Measurements from ENCODE around the gene RASD2. TPM values are rescaled to one million over a fixed set of nuclear protein-coding genes. Genes with fewer than 3 reads are reported as not detected.

Gene RASD2
- total and polyA plus RNA-seq, 9 donors, result 0.24 to 4.4 (median 2.8) TPM

- no peaks in the 10 kb centered on the region for H3K9me3 ChIP-seq
- H3K27ac ChIP-seq, result no peak overlapping the region
- H3K36me3 ChIP-seq, result no peaks in the 10 kb centered on the region
- DNase-seq, result no peak
- intact Hi-C loops (cut with DNase I), result no loop called here
- 75 to 77% (median 76%) methylated on average over 13 of the region's 13 CpGs for WGBS, 3 donors
- H3K4me1 ChIP-seq (ENCODE audit: insufficient read depth), result peaks cover 4% of the 10 kb centered on the region
- TF ChIP-seq CTCF (IDR thresholded peaks at IDR 0.05), result no peak
- no peak for TF ChIP-seq POLR2A (IDR thresholded peaks at IDR 0.05)
- no peak for TF ChIP-seq EP300 (IDR thresholded peaks at IDR 0.05)
- H3K4me3 ChIP-seq, result no peak overlapping the region
- H3K27me3 ChIP-seq, result no peaks in the 10 kb centered on the region
Observed at GRCh38 chr22:35542157-35542938, 1.7 kb downstream of the RASD2 start.

DNA sequence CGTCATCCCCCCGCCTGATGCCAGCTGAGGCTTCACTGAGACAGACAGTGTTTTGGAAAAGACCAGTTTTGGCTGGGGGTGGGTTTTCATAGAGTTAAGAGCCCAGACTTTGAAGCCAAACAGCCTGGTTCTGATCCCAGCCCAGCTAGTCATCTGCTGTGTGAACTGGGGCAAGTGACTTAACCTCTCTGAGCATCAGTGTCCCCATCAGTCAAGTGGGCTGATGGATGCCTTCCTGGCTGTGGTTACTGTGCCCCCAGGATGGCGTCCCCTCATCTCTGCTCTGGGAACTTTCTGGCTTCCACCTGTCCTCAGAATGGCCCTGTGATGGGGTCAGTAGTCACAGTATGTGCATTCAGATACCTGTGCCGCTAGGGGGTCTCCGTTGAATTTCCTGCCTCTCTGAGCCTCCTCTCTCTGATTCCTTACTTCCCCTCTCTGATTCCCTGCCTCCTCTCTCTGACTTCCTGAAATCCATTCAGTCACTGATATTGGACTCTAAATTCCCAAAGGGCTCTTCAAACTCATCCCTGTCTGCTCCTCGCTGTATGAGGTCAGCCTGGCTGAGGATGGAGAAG lies 2.4 kb downstream of the RASD2 start:
- TF ChIP-seq CTCF (IDR thresholded peaks at IDR 0.05), result no peak
- no peak for TF ChIP-seq POLR2A (IDR thresholded peaks at IDR 0.05)
- TF ChIP-seq EP300 (IDR thresholded peaks at IDR 0.05), result no peak
- Histone ChIP-seq H3K36me3 (no peaks in the 10 kb centered on the region), H3K27ac (no peak overlapping the region), H3K4me1 (ENCODE audit: insufficient read depth) (peaks cover 4% of the 10 kb centered on the region), H3K9me3 (no peaks in the 10 kb centered on the region), H3K4me3 (no peak overlapping the region), H3K27me3 (no peaks in the 10 kb centered on the region)
- no peak for DNase-seq
- WGBS, 3 donors, result 57 to 76% (median 61%) methylated on average over 6 of the region's 6 CpGs
- intact Hi-C loops (cut with DNase I), result no loop called here

DNA sequence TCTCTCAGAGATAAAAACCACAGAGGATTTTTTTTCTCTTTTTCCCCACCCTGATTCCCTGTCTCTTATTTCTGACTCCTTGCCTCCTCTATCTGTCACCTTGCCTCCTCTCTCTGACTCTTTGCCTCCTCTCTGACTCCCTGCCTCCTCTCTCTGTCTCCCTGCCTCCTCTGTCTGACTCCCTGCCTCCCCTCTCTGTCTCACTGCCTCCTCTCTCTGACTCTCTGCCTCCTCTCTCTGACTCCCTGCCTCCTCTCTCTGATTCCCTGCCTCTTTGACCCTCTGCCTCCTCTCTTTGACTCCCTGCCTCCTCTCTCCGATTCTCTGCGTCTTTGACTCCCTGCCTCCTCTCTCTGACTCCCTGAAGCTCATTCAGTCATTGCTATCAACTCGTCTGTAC lies 3.1 kb downstream of the RASD2 start:
- DNase-seq, result no peak
- no peaks in the 10 kb centered on the region for H3K27me3 ChIP-seq
- TF ChIP-seq EP300 (IDR thresholded peaks at IDR 0.05) (no peak), POLR2A (IDR thresholded peaks at IDR 0.05) (no peak), CTCF (IDR thresholded peaks at IDR 0.05) (no peak)
- peaks cover 5% of the 10 kb centered on the region for H3K4me1 ChIP-seq (ENCODE audit: insufficient read depth)
- H3K27ac ChIP-seq, result no peak overlapping the region
- WGBS, 3 donors, result 45 to 57% (median 54%) methylated on average over 3 of the region's 3 CpGs
- intact Hi-C loops (cut with DNase I), result no loop called here
- no peak overlapping the region for H3K4me3 ChIP-seq
- no peaks in the 10 kb centered on the region for H3K9me3 ChIP-seq
- H3K36me3 ChIP-seq, result no peaks in the 10 kb centered on the region

DNA sequence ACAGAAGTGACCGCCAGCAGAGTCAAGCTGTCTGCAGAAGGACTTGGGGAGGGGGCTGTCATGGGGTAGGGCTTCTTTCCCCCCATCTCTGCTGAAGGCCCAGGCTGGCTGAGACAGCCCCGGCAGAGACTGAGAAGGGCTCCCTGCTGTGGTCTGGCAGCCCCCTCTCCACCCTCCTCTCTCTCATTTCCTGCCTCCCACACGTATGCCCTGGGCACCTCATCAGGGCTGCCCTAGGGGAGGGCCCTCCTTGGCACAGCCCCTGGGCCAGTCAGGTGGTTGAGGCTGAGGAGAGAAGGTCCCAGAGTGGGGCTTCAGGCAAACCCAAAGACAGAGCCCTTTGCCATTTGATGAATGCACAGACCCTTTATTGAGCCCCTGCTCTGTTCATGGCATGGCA lies 3.6 kb downstream of the RASD2 start:
- Histone ChIP-seq H3K9me3 (no peaks in the 10 kb centered on the region), H3K4me3 (no peak overlapping the region), H3K4me1 (ENCODE audit: insufficient read depth) (peaks cover 9% of the 10 kb centered on the region), H3K27me3 (no peaks in the 10 kb centered on the region), H3K27ac (no peak overlapping the region), H3K36me3 (no peaks in the 10 kb centered on the region)
- no peak for DNase-seq
- TF ChIP-seq EP300 (IDR thresholded peaks at IDR 0.05) (no peak), POLR2A (IDR thresholded peaks at IDR 0.05) (no peak), CTCF (IDR thresholded peaks at IDR 0.05) (no peak)
- intact Hi-C loops (cut with DNase I), result no loop called here
- 38 to 52% (median 52%) methylated on average over 3 of the region's 3 CpGs for WGBS, 3 donors
